Measurements from ENCODE around the gene SMARCAL1.
A peak's percentile ranks its signal among the peaks of the same experiment; 100 is the strongest.

Gene SMARCAL1

GRCh38 chr2:216498070-216498378 lies 85.7 kb downstream of the SMARCAL1 start:
- DNase-seq (ENCODE audit: low read depth) = no peak
- TF ChIP-seq, protein P1, sequence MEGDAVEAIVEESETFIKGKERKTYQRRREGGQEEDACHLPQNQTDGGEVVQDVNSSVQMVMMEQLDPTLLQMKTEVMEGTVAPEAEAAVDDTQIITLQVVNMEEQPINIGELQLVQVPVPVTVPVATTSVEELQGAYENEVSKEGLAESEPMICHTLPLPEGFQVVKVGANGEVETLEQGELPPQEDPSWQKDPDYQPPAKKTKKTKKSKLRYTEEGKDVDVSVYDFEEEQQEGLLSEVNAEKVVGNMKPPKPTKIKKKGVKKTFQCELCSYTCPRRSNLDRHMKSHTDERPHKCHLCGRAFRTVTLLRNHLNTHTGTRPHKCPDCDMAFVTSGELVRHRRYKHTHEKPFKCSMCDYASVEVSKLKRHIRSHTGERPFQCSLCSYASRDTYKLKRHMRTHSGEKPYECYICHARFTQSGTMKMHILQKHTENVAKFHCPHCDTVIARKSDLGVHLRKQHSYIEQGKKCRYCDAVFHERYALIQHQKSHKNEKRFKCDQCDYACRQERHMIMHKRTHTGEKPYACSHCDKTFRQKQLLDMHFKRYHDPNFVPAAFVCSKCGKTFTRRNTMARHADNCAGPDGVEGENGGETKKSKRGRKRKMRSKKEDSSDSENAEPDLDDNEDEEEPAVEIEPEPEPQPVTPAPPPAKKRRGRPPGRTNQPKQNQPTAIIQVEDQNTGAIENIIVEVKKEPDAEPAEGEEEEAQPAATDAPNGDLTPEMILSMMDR (IDR thresholded peaks at IDR 0.05; ENCODE audit: insufficient read depth, low read depth, low read length, missing control alignments) = no peak
- H3K4me3 ChIP-seq (ENCODE audit: low read length) = peak overlapping the region; percentile 95

DNA sequence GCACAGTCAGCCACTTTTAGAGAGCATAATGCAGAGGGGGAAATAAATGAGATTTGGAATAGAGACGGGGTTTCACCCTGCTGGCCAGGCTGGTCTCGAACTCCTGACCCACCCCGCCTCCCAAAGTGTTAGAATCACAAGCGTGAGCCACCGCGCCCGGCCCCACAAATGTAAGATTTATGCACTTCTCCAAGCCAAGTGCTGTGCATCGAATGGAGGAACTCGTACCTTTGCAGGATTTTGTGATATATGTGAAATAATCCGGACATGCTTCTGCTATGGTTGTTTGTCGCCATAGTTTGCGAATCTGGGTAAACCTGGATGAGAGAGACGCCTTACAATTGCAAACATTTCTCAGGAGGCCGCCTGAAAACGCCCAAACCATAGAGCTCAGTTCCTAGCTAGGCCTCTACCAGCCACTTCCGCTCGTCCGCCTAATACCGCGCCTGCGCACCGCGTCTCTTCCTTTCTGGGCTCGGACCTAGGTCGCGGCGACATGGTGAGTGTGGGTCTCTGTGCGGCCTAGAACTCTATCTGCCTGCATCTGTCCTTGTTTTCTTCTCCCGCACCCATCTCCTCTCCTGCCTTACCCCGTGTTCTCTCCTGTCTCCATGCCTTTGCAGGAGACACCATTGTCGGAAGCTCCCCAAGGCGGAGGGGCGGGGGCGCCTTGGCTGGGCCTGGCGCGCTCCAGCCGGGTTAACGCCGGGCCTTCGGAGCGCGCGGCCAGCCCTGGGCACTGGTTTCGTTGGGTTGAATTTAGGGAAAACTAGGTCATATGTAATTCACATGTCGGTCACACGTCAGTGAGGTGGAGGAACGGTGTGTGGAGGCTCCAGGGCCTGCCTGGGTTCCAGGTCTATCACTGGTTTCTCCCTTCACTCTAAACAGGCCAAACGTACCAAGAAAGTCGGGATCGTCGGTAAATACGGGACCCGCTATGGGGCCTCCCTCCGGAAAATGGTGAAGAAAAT lies 86.4 kb downstream of the SMARCAL1 start, which contains the start of gene RPL37A:
TSS of gene RPL37A (plus strand) at position 466 of the 974 bp plus-strand sequence. CDS start at position 497, 31 bp downstream.
- DNase-seq (ENCODE audit: low read depth) = peak; percentile 98
- peak within 1 kb of the TSS; percentile 95 for H3K4me3 ChIP-seq (ENCODE audit: low read length)
- TF ChIP-seq, protein P1 (IDR thresholded peaks at IDR 0.05; ENCODE audit: insufficient read depth, low read depth, low read length, missing control alignments) = no peak

DNA sequence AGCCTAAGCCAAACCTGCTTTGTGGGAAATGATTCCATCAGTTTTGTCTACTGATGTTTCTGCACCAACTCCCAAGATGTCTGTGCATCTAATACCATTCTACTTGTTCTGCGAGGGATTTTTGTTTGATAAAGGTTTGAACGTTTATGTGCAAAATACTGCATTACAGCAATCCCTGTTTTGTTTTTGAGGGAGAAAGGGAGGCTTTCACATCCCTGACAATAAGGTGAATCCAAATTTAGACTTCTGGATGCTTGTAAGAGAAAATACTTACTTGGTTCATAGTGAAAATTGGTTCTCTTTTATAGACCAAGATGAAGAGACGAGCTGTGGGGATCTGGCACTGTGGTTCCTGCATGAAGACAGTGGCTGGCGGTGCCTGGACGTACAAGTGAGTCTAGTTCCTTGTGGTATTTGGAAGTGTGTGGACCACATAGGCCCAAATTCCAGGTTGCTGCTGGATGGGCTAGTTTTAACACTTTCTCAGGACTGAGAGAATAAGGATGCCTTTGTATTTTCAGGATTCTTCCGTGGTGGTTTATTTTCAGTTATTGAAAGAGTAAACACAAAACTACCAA lies 87.4 kb downstream of the SMARCAL1 start:
- TF ChIP-seq, protein P1 (IDR thresholded peaks at IDR 0.05; ENCODE audit: insufficient read depth, low read depth, low read length, missing control alignments) = no peak
- peak overlapping the region; percentile 95 for H3K4me3 ChIP-seq (ENCODE audit: low read length)
- no peak for DNase-seq (ENCODE audit: low read depth)

DNA sequence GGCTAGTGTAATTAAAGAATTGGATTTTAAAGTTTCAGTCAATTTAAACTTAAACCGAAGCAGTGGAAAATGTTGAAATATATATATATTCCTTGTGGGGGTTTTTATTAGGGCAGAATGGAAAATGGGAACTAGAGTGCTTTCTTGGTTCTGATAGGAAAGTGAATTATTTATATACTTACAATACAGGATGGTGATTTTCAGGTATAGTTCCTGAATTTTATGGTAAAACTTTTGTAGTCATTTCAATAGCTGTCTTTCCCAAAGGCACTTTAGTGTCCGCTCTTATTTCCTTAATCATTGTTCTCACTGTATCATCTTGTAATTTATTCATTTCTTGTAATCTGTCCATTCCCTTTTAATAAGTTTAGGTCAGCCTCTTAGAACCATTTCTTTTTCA lies 88.3 kb downstream of the SMARCAL1 start:
- TF ChIP-seq, protein P1 (IDR thresholded peaks at IDR 0.05; ENCODE audit: insufficient read depth, low read depth, low read length, missing control alignments) = no peak
- H3K4me3 ChIP-seq (ENCODE audit: low read length) = peak overlapping the region; percentile 95
- no peak for DNase-seq (ENCODE audit: low read depth)

GRCh38 chr2:216501854-216502253 lies 89.6 kb downstream of the SMARCAL1 start:
- TF ChIP-seq, protein P1 (IDR thresholded peaks at IDR 0.05; ENCODE audit: insufficient read depth, low read depth, low read length, missing control alignments) = no peak
- no peak overlapping the region for H3K4me3 ChIP-seq (ENCODE audit: low read length)
- DNase-seq (ENCODE audit: low read depth) = peak; percentile 26

GRCh38 chr2:216502381-216503158 lies 90.3 kb downstream of the SMARCAL1 start:
- H3K4me3 ChIP-seq (ENCODE audit: low read length) = no peak overlapping the region
- DNase-seq (ENCODE audit: low read depth) = no peak
- TF ChIP-seq, protein P1 (IDR thresholded peaks at IDR 0.05; ENCODE audit: insufficient read depth, low read depth, low read length, missing control alignments) = no peak

All from epithelial cell of esophagus (primary cell).